Mucosa of descending colon (tissue), 3 donors: ENCODE results near the gene CMA1. TPM values are rescaled to one million over a fixed set of nuclear protein-coding genes. Genes with fewer than 3 reads are reported as not detected.

Experiments
- ATAC-seq: fragments of 200-7000 bp; cut with Tn5 transposase; one replicate; pipeline ENCODE4 v1.9.1; 2020; ENCODE audit warnings: mild to moderate bottlenecking, moderate library complexity
- DNase-seq, 3 donors: peaks; one replicate each; pipeline ENCODE4 v3.0.0-alpha.2; 2020
- H3K36me3 ChIP-seq: fragments of 200-600 bp; one replicate; pipeline ENCODE4 v1.8.0; 2021; ENCODE audit warnings: low read depth, mild to moderate bottlenecking
- H3K4me1 ChIP-seq: fragments of 200-600 bp; one replicate; pipeline ENCODE4 v1.8.0; 2021; ENCODE audit warnings: low read depth, mild to moderate bottlenecking
- H3K4me3 ChIP-seq: fragments of 200-600 bp; one replicate; pipeline ENCODE4 v1.8.0; 2021; ENCODE audit warnings: mild to moderate bottlenecking
- H3K9me3 ChIP-seq: fragments of 200-600 bp; one replicate; pipeline ENCODE4 v1.8.0; 2021; ENCODE audit warnings: mild to moderate bottlenecking
- intact Hi-C, 2 donors: fragments of 100-400 bp; cut with DNase I in 1 of 2; cut with micrococcal nuclease in 1 of 2; formaldehyde crosslinking; loops; one replicate each; pipeline versions ENCODE4 v1.11.0 to v1.11.1; 2022; cut with DNase I, micrococcal nuclease
- total RNA-seq, 3 donors: library from RNA; stranded (reverse); fragmentation: NEBNext Ultra II Directional in 2 of 3; extraction: Animal tissue kit (Norgen Biotek cat#: 25700) in 2 of 3; gene quantifications; one replicate each; pipeline versions ENCODE4 v1.2.1 to v1.2.4, GENCODE V29; 2021 to 2023
- TF ChIP-seq, protein P1 (sequence below): fragments of 200-600 bp; IDR thresholded peaks from one replicate; pipeline ENCODE4 v1.8.0; 2022; ENCODE audit warnings: antibody characterized with exemption, mild to moderate bottlenecking
- donor health status: DM: no; HTN: no; CAD: no; lungs with moderate emphysema.
- donor health status: DM: no; HTN: no; CAD: no.
- donor health status: DM: no; HTN: yes; CAD: no.

The CMA1 gene
- total RNA-seq, 3 donors from 2014 or later: 0.32 to 3.3 (median 1.6) TPM

DNA sequence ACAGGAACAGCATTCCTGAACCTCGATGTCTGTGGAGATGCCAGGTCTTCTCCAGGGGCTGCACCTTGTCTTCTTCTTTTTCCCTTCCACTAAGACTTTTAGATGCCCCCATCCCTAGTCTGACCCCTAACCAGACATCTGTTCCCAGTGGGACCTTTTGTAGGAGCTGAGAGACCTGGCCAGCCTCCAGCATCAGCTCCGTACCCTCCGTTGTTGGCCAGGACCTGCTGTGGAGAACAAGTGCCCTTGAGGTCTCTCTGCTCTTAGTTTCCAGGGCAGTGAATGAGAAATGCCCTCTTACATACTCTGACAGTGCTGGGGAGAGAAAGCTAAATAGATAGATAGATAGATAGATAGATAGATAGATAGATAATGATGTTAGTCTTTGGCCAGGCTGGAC is 48.7 kb downstream of the CMA1 start:
- TF ChIP-seq, protein P1, sequence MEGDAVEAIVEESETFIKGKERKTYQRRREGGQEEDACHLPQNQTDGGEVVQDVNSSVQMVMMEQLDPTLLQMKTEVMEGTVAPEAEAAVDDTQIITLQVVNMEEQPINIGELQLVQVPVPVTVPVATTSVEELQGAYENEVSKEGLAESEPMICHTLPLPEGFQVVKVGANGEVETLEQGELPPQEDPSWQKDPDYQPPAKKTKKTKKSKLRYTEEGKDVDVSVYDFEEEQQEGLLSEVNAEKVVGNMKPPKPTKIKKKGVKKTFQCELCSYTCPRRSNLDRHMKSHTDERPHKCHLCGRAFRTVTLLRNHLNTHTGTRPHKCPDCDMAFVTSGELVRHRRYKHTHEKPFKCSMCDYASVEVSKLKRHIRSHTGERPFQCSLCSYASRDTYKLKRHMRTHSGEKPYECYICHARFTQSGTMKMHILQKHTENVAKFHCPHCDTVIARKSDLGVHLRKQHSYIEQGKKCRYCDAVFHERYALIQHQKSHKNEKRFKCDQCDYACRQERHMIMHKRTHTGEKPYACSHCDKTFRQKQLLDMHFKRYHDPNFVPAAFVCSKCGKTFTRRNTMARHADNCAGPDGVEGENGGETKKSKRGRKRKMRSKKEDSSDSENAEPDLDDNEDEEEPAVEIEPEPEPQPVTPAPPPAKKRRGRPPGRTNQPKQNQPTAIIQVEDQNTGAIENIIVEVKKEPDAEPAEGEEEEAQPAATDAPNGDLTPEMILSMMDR: no peak
- Histone ChIP-seq H3K4me3 (no peak overlapping the region), H3K4me1 (peaks cover 8% of the 10 kb centered on the region), H3K9me3 (no peaks in the 10 kb centered on the region), H3K36me3 (no peaks in the 10 kb centered on the region)
- no peak for ATAC-seq
- no peak for DNase-seq
- intact Hi-C loops: no loop called here

DNA sequence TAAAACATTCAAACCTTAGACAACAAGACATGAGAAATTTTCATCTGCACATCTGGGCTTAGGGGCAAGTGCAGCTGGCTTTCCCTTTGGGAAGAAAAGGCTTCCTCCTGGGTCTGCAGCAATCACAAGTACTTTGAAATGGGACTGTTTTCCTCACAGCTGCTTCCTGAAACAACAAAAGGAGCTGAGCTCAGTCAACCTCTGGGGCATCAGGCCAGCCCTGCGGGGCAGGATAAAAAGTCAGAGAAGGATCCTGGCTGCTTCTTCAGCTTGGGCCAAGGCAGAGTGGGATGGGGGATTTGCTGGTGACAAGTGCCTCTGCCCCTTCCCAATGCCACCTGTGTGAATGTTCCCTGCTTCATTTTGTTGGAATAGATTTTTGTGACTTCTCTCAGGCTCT is 49.3 kb downstream of the CMA1 start:
- intact Hi-C loops: no loop called here
- H3K4me1 ChIP-seq: peaks cover 3% of the 10 kb centered on the region
- ATAC-seq (no peak), DNase-seq (no peak)
- TF ChIP-seq, protein P1: no peak
- no peaks in the 10 kb centered on the region for H3K9me3 ChIP-seq
- H3K36me3 ChIP-seq: no peaks in the 10 kb centered on the region
- H3K4me3 ChIP-seq: no peak overlapping the region

DNA sequence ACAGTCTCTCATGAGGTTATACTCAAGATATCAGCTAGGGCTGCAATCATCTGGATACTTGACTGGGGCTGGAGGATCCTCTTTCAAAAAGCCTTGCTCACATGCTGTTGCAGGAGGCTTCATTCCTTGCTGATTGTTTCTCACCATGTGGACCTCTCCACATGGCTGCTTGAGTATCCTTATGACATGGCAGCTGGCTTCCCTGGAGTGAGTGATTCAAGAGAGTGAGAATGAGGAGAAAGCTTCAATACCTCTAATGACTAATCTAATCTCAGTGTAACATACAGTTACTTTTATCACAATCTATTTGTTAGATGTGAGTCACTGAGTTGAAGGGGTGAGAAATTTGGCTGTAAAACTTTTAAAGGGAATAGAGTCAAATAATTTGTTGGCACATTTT is 51.1 kb downstream of the CMA1 start:
- ATAC-seq (no peak), DNase-seq (no peak)
- H3K4me1 ChIP-seq: no peaks in the 10 kb centered on the region
- intact Hi-C loops: no loop called here
- TF ChIP-seq, protein P1: no peak
- no peaks in the 10 kb centered on the region for H3K36me3 ChIP-seq
- H3K4me3 ChIP-seq: no peak overlapping the region
- no peaks in the 10 kb centered on the region for H3K9me3 ChIP-seq

Other genes starting within 250 kb of the CMA1 start
- 1 to 10 TPM; 2.2 to 3.3 (median 2.4) TPM for gene TGM1, start 245.1 kb downstream of the CMA1 start, total RNA-seq
- 10 to 100 TPM; 31.6 to 52.9 (median 41.3) TPM for gene RABGGTA, start 236.7 kb downstream of the CMA1 start, total RNA-seq
- 10 to 100 TPM; 30.6 to 56.9 (median 54.9) TPM for gene DHRS1, start 208.5 kb downstream of the CMA1 start, total RNA-seq
- 10 to 100 TPM; 24.1 to 29.2 (median 29.1) TPM for gene NOP9, start 208.4 kb downstream of the CMA1 start, total RNA-seq
- gene CIDEB, start 200.3 kb downstream of the CMA1 start, total RNA-seq: 10 to 100 TPM in 2 of 3 donors, 1 to 10 TPM in 1; 8.5 to 15.8 (median 12.1) TPM
- 1 to 10 TPM; 3.7 to 6.3 (median 5.0) TPM for gene LTB4R2, start 198.1 kb downstream of the CMA1 start, total RNA-seq
- 1 to 10 TPM; 3.4 to 6.1 (median 3.8) TPM for gene LTB4R, start 196.8 kb downstream of the CMA1 start, total RNA-seq
- 10 to 100 TPM; 13.9 to 23.5 (median 20.7) TPM for gene ADCY4, start 173.2 kb downstream of the CMA1 start, total RNA-seq
- 10 to 100 TPM; 40.6 to 99.9 (median 71.7) TPM for gene RIPK3, start 168.3 kb downstream of the CMA1 start, total RNA-seq
- 100 to 1,000 TPM in 1 of 3 donors, 10 to 100 TPM in 2; 11.9 to 112 (median 25.2) TPM for gene NFATC4, start 140.1 kb downstream of the CMA1 start, total RNA-seq
- 10 to 100 TPM; 12.1 to 15.8 (median 13.4) TPM for gene NYNRIN, start 109.3 kb downstream of the CMA1 start, total RNA-seq
- 1 to 10 TPM; 2.2 to 3.9 (median 2.6) TPM for gene CBLN3, start 78.6 kb downstream of the CMA1 start, total RNA-seq
- 100 to 1,000 TPM in 1 of 3 donors, 10 to 100 TPM in 2; 85.9 to 102 (median 86.9) TPM for gene KHNYN, start 78.3 kb downstream of the CMA1 start, total RNA-seq
- gene SDR39U1, start 65.5 kb downstream of the CMA1 start, total RNA-seq: 10 to 100 TPM; 43.3 to 64.1 (median 47.1) TPM
- gene CTSG, start 68.0 kb upstream of the CMA1 start, total RNA-seq: 1 to 10 TPM in 2 of 3 donors, not detected in 1; 2.9 to 9.1 TPM
- gene GZMH, start 101.4 kb upstream of the CMA1 start, total RNA-seq: 1 to 10 TPM in 2 of 3 donors, under 1 TPM in 1; 0.35 to 1.2 (median 1.0) TPM
- gene GZMB, start 125.9 kb upstream of the CMA1 start, total RNA-seq: 1 to 10 TPM; 2.1 to 2.4 (median 2.1) TPM